Measurements from ENCODE around the gene NCOA4.
"Not testable (repeated sequence)": the region's sequence is repeated elsewhere in the genome, so short reads cannot be mapped to it uniquely, and the experiment has no call there.

NCOA4 gene

GRCh38 chr10:46019569-46020343, 10.7 kb downstream of the NCOA4 start:
- no peak for DNase-seq (ENCODE audit: low read depth)

GRCh38 chr10:46019177-46019528, 11.3 kb downstream of the NCOA4 start:
- no peak for DNase-seq (ENCODE audit: low read depth)

GRCh38 chr10:46018453-46019176, 11.8 kb downstream of the NCOA4 start:
- no peak for DNase-seq (ENCODE audit: low read depth)

GRCh38 chr10:46017733-46018132, 12.7 kb downstream of the NCOA4 start:
- DNase-seq (ENCODE audit: low read depth) = no peak

GRCh38 chr10:46016811-46017210, 13.6 kb downstream of the NCOA4 start:
- DNase-seq (ENCODE audit: low read depth) = no peak

- DNase-seq (ENCODE audit: low read depth) = no peak
Observed at GRCh38 chr10:46016190-46016589, 14.2 kb downstream of the NCOA4 start.

- DNase-seq (ENCODE audit: low read depth) = no peak
Observed at GRCh38 chr10:46014683-46015405, 15.6 kb downstream of the NCOA4 start.

- no peak for DNase-seq (ENCODE audit: low read depth)
Observed at GRCh38 chr10:46014206-46014605, 16.2 kb downstream of the NCOA4 start.

- DNase-seq (ENCODE audit: low read depth) = no peak
Observed at GRCh38 chr10:46012746-46013145, 17.7 kb downstream of the NCOA4 start.

GRCh38 chr10:46006219-46006618, 24.2 kb downstream of the NCOA4 start:
- no peak for DNase-seq (ENCODE audit: low read depth)

GRCh38 chr10:46005383-46005782, 25.0 kb downstream of the NCOA4 start:
- DNase-seq (ENCODE audit: low read depth) = no peak

- no peak for DNase-seq (ENCODE audit: low read depth)
Observed at GRCh38 chr10:46004963-46005362, 25.5 kb downstream of the NCOA4 start.

GRCh38 chr10:46002916-46003693, 27.3 kb downstream of the NCOA4 start:
- DNase-seq (ENCODE audit: low read depth) = no peak

GRCh38 chr10:46002189-46002687, 28.2 kb downstream of the NCOA4 start:
- DNase-seq (ENCODE audit: low read depth) = not testable (repeated sequence)

- DNase-seq (ENCODE audit: low read depth) = no peak
Observed at GRCh38 chr10:46001187-46001756, 29.2 kb downstream of the NCOA4 start.

GRCh38 chr10:46000538-46000937, 29.9 kb downstream of the NCOA4 start:
- DNase-seq (ENCODE audit: low read depth) = no peak

GRCh38 chr10:45999955-46000354, 30.5 kb downstream of the NCOA4 start:
- not testable (repeated sequence) for DNase-seq (ENCODE audit: low read depth)

- DNase-seq (ENCODE audit: low read depth) = no peak
Observed at GRCh38 chr10:45997994-45998763, 32.2 kb downstream of the NCOA4 start.

GRCh38 chr10:45997557-45997956, 32.9 kb downstream of the NCOA4 start:
- no peak for DNase-seq (ENCODE audit: low read depth)

GRCh38 chr10:45985590-45985989, 44.8 kb downstream of the NCOA4 start:
- DNase-seq (ENCODE audit: low read depth) = not testable (repeated sequence)

GRCh38 chr10:45984473-45984872, 46.0 kb downstream of the NCOA4 start:
- DNase-seq (ENCODE audit: low read depth) = not testable (repeated sequence)
